HG03064 (cell line): Measurements from ENCODE around the gene RREB1.

Source experiments
- ATAC-seq: cut with Tn5 transposase; IDR thresholded peaks from one replicate; pipeline ENCODE4 v1.9.1; 2021; ENCODE audit warnings: low read depth; ENCODE audit not compliant: unreplicated experiment

The RREB1 gene

DNA sequence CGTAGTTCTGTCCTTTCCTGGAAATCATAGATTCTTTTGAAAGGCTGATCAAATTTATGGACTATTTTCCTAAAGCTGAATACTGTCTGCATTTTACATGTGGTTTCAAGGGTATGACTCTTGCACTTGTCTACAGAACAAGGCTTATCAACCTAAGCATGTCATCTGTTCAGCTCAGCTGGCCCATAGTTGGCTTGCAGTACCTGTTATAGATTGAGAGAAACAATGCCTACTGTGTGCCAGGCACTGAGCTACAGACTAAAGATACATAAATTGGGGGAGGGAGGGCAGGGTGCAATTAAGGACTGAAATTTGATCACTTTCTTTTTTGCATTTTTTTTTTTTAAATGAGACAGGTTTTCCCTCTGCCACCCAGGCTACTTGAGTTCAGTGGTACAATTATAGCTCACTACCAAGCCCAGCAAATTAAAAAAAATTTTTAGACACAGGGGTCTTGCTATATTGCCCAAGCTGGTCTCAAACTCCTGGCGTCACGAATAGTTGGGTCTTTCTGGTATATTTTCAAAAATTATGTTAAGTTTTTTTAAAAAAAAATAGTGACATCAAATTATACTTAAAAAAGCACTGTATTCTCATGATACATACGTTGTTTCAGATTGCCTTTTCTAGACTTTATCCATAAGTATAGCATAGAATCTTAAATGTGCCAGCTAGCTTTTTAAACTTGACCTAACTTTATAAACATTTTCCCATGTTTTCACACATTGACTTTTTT is 52.2 kb downstream of the RREB1 start:
- ATAC-seq = no peak

DNA sequence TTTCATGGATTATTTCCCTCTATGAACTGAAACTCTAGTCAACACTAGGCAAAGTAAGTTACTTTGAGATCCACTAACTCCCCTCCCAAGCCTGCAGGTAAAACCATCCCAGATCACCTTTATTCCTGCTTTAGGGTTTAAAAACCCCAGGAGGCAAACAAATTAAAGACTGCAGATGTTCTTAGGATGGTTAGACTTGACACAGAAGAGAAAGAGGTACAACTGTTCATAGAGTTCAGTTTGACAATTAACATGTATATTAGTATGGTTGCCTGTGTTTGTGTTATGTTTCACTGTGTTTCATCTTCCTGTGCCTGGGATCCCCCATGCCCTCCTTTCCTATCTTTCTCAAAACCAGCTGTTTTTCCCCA is 53.5 kb downstream of the RREB1 start:
- ATAC-seq = no peak

DNA sequence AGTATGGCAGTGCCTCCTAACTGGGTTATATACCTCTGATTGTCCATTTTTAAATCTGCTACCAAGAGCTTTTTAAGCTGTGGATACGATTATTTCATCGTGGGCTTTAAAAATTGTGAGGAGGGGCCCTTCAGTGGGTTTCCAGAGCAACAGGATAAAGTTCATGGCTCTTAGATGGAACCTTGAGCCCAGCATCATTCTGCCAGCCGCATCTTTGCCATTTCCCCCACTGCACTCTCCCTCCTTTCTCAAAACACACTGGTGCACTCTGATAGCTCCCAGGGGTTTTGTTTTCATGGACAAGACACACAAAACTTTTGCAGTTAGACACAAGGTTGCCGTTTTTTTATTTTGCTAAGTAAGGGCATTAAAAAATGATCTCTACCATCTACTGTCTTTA is 54.1 kb downstream of the RREB1 start:
- ATAC-seq = no peak

DNA sequence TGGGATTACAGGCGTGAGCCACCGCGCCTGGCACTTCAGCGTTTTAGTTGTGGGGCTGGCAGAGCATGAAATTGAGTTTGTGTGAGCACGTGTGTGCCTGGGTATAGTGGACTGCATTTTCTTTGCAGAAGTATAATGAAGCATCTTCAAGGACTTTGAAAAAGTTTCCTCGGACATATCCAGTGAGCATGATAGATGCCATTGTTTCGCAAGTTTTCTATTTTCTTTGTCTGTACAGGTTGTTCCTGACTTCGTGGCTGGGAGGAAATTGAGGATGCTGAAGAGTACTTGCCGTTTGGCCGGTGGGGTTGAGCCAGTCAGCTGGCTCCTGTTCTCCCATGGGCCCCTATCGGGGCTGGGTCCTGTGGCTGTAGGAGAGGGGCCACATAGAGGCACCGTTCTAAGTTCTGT is 55.9 kb downstream of the RREB1 start:
- no peak for ATAC-seq

DNA sequence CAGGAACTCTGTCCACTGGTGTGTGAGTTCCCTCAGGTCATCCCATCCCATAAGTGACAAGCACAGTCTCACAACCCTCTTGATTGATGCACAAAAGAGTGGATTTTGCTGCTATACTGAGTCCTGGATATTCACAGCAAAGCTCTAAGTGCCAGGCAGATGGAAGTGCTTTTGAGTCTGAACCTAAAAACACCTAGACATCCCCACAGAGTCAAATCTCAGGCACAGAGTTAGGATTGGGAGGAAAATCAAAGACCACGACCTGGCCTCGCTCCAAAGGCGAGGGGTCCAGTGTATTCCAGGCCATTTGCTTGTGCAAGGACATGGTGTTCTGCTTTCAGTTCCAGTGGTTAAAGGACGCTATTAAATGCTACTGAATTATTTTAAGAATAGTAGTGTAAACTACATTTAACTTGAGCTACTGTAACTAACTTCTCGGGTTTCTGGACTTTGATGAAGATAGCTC is 56.8 kb downstream of the RREB1 start:
- ATAC-seq = no peak

DNA sequence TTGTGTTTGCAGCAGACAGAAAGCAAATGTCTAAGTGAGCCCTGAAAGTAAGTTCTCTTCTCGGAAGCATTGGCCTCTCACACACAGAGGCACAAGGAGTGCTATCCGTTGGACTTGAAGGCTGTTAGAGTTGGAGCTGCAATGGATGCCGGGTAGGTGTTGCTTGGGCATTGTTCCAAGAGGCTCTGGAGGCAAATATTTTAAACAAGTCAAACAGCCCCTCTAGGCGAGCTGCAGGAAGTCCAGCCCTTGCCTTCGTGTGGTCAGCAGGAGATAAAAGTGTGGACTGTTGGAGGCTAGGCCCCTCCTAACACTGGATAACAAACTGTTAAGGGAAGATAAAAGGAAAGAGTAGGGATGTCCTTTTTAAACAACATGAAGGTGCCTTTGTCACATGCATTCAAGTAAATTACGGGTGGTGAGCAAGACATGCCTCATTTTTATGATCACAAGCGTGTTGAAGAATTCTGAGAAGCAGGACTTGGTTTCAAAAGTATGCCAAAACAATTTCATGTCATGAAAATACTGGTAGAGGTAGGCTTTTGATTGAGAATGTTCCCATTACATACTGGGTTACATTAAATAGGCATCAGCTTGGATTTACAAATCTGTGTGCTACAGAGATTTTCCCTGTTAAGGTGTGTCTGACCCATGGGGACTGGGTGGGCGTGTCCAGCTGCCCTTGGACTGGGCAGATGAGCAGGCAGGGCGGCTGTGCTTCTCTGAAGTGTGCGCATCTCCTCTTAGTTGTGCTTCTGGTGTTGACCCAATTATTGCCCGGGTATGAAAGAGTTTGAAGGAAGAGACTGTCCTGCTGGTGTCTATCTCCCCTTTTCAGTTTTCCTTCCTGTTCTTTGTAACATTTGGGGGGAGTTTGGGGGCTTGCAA is 57.5 kb downstream of the RREB1 start:
- ATAC-seq = no peak

DNA sequence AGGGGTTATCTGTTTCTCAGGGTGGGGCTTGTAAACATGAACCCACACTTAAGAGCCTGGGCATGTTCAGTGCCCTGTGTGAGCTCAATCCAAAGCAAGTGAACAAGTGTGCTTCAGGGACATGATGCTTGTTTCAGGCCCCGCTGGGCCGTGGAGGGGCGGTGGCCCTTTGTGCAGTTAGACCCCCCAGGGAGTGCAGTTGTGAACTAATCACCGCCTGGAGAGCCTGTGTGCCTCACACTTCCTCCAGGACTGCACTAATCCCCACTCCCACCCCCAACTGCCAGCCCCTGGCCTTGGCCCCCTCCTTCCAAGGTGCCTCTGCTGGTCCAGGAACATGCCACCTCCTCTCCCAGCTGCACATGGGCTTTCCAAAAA is 58.1 kb downstream of the RREB1 start:
- ATAC-seq = no peak

DNA sequence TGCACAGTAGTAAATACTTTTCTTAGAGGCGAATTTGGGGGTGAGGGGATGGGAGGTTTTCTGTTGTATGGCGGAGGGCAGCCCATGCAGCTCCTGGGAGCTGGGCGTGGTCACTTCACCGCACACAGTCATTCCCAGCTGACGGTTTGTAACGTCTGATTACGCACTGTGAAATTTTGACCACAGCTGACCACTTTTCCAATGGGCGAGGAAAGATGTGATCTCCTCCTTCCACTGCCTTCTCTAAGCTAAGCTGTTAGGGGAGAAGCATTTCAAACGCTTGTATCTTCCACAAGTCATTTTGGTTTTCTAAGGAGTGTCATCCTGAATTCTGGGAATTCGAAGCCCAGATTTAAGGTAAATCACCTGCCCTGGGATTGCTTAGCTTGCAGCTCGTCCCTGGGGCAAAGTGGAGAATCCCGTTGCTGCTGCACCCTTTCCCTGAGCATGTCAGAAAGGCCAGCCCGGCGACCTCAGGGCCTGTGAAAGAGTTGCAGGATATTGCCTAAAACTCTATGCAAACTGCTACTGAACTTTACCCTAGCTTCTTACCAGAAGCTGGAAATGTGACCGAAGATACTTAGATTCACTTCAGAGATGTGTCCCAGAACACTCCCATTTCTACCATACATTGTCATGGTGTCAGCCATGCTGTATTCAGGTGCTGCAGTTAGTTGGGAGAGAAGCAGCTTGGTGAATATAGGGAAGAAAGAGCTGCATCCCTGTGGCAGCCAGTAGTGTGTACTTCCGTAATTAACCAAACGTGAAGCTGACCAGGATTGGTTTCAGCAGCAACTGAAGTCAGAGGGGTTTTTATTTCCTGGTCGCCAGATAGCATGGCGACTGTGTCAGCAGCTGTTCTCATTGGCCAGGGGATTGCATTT is 58.9 kb downstream of the RREB1 start:
- no peak for ATAC-seq

DNA sequence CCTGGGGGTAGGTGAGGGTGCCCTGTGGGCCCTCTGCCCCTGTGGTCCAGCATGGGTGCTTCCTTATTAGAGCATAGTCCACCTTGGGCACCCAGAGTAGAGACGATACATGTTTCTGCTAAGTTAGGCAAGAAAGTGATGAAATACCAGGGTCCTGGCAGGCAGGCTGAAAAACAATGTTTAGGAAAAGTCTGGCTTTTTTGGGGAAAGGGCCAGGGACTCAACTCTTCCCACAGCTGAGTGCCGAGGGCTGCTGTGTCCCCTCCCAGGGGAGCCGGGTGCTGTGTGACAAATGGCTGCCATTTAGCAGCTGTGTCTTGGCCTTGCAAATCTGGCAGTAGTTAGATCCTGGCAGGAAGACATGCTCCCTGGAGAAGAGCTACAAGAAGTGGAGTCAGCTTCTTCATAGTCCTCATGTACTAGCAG is 61.5 kb downstream of the RREB1 start:
- no peak for ATAC-seq

DNA sequence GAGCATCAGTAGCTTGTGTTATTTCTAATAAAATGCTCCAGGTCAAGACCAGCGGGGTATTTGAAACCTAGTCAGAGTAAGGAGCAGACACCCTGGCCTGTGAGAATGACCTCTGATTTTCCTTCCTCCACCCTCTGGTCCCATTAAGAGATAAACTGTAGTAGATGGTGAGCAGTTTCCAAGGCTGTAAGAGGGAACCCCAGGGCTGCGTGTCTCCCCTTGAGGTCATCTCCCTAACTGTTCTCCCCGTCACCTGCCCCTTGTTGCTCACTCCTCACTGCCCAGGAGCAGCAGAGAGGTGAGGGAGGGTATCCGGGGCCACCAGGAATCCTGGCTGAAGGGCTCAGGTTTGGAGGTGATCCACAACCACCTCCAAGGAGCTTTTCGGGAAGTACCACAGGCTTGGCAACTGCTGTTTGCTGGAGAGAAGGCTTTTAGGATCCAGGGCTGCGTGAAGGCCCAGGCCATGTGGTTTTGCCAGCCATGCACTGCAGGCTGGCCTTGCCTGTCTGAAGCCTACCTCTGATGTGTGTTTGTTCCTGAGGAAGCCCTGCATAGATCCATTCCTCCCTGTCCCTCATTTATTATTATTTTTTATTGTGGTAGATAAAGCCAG is 62.5 kb downstream of the RREB1 start:
- no peak for ATAC-seq

DNA sequence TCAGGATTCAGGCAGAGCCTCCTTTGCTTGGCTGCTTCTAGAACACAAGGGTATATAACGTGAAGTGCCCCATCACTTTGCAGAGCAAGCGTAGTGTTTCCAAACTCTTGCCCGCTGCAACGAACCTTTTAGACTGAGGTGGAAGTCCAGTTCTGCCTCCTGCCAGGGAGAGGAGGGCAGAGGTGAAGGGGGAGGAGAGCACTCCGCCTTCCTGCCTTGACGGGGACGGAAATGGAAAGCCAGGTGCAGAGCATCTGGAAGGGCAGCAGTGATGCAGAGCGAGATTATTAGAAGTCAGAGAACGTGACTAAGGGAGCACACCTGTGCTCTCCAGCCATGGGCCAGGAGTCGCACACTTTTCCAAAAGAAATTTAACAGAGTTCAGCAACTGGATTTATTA is 63.4 kb downstream of the RREB1 start:
- ATAC-seq = no peak

DNA sequence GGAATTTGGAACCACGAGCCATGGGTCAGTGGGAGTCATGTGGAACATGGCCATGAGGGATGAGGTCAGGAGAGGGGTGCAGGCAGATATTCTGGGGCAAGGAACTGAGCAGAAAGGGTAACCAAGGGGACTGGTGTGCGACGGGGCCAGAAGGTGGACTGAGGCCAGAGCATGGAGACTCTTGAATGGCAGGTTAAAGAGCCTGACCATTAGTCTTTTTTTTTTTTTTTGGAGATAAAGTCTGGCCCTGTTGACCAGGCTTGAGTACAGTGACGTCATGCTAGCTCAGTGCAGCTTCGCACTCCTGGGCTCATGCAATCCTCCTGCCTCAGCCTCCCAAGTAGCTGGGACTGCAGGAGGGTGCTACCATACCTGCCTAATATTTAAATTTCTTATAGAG is 64.0 kb downstream of the RREB1 start:
- no peak for ATAC-seq

DNA sequence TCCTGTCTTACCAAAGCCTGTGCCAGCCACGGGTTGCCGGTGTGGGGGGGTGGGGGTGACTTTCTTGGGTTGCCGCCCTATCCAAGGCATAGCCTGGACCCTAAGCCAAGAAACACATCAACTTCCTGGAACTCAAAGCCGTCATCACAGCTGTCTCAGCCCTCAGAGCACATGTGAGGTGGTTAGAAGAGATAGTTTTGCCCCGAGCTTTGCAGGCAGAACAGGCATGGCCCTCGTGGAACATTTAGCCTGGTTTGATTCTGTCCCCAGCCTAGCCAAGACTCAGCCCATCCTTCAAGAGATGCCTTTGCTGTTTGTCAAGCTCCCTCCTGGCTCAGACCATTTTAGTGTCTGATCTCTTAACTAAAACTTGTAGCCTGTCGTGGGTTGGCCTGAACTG is 64.9 kb downstream of the RREB1 start:
- ATAC-seq = no peak

DNA sequence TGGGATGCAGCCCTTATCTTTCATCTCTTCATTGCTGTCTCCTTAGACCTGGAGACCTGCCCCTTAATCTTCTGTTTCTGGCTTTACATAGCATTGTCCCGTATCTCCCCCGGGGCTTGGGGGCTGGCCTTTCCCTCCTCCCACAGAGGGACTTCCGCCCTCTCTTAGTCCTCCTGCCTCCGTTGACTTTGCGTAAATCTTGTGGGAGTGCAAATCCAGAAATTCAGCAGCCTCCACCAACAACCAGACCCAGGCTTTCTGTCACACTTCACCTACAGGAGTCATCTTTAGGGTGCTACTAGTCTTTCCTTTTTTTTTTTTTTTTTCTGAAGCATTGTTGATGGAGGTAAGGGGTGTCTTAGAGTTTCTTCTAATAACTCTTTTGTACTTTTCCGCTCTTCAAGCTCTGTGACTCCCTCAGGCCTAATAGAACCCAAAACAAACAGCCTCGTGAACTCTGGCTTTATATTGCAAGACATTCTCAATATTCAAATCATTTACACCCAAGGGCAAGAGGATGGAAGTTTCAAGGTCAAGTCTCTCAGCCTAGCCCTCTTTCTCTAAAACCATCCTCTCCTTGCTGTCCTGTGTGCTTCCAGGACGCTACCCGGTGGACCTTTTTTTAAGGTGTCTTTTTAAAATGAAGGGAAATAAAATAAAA is 66.2 kb downstream of the RREB1 start:
- no peak for ATAC-seq

DNA sequence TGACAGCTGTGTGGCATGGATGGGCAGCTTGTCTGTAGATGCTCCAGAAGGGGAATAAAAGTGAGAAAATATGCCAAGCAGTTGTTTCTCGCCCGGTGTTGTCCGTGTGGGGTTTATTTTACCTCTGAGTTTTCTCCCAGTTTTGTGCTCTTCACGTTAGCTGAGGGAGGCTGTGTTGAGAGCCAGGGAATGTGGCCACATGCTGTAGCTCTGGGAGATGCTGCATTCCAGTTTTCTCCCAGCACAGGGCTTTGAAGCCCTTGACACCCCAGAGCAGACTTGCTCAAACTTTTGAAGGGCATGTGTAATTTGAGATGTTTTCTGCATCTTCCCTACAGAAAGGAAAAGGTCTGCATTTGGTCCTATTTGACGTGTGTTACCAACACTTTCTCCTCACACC is 67.7 kb downstream of the RREB1 start:
- no peak for ATAC-seq

DNA sequence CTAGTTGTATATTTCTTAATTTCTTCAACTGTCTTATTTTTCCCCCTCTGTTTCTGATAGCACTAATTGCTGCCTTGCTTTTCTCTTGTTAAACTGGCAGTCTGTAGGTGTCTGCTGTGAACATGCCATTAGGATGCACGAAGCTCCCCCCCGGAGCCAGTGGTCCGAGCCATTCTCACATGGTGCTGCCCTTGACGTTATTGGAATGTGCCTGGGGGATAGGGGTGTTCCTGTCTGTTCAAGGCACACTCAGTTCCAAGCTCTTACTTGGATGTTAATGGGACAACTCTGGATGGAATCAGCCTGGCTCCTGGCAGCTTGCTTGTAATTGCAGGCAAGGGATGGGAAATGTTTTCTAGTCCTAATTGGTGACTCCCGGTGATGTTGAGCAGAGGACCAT is 68.4 kb downstream of the RREB1 start:
- ATAC-seq = no peak

DNA sequence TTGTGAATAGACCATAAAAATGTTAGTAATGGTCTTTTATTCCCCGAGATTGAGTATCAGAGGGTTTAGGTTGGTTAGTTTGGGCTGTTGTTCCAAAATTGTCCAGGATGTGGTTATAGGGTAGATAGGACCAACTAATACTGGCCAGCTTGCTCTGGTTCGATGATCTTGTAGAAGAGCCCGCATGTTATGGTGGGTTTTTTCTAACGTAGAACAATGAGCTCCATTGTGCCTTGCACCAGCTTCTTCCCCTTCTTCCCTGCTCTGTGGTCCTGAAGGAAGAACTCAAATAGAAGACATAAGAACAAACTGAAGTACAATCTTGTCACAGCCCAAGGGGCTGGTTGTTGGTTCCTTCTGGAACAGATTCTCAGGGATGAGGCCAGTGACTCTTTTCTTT is 70.5 kb downstream of the RREB1 start:
- no peak for ATAC-seq

DNA sequence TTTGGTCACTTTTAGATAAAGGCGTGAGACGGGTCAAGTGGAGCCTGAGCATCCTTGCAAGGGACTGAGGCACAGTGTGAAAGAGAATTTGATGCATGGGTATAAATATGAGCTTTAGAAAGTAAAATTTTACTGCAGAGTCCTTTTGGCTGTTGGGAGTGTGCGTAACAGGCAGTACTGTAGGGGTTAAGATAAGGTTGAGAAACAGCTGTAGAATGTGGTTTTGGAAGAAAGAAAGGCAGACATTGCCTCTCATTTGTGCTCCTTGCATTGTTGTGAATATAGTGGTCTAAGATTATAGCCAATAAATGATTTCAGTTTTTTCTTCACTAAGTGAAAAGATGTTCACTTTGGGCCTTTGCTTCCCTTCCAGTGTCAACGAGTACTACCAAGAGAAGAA is 73.0 kb downstream of the RREB1 start:
- ATAC-seq = no peak

DNA sequence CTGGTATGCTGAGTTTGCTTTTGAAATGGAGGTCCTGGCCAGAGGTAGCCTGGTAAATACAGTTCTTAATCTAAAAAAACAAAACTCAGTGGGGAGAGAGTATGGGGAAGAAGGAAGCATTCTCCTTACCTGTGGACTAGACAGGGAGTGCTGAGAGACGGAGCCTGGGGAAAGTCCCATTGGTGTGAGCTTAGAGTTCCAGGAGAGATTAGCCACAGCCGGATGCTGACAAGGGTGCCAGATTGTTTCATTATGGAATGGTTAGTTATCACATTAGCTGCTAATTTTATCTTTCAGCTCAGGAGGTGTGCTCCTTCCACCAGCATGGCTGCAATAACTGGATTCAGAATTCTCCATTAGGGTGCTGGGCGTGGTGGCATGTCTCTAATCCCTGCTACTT is 75.9 kb downstream of the RREB1 start:
- no peak for ATAC-seq

DNA sequence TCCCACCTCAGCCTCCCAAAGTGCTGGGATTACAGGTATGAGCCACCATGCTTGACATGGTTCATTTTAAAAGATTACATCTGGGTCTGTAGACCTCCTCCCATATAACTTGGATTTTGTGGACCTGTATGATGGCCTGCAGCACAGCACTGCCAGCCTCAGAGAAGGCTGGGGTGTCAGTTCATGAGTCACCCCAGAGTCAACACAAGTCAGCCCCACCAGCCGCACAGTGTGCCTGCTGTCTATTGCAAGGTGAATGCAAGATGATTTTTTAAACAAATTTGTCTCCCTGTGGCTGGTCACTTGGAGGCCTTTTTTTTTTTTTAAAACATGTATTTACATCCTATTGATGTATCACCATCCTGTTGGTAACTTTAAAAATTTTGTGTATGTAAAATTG is 76.7 kb downstream of the RREB1 start:
- no peak for ATAC-seq
